Heart left ventricle (tissue), 13 donors: Measurements from ENCODE around the gene AHCYL1.

Experiments
- CTCF ChIP-seq, 12 donors: fragments of 200-600 bp; sonication (generic) in 4 of 12; IDR thresholded peaks; one replicate each; pipeline versions ENCODE4 v1.5.0 to v1.8.0; 2018 to 2022; ENCODE audit warnings: antibody characterized with exemption in 12 of 12, mild to moderate bottlenecking in 5 of 12
- POLR2A ChIP-seq, 2 donors: fragments of 450-650 bp; IDR thresholded peaks; one replicate each; pipeline ENCODE4 v1.6.1; 2017; ENCODE audit warnings: antibody characterized with exemption in 2 of 2, mild to moderate bottlenecking in 2 of 2, moderate library complexity in 2 of 2
- donor health status: ischemic (EF 13 %, LVEDD 7.1; RV severe dilation, severe dysfunction).
- donor health status: DM: no; HTN: yes; CAD: no.
- donor health status: DM: no; HTN: no; CAD: no.
- donor health status: ischemic (EF 25% LVEDD 6.9; RV normal size, moderate dysfunction).
- donor health status: ischemic (EF 25% LVEDD 5.7; RV mildly dilated, moderate dysfunction).
- donor health status: ischemic (EF 35%, LVEDD 5.7; RV mildly dilated, moderate dysfunction).
- donor health status: nonischemic (EF 11% LVEDD 7.7; RV severe dilation, severe dysfunction).
- donor health status: DM: yes; HTN: yes; CAD: no.
- donor health status: PGD.
- donor health status: ischemic (EF 29% LVEDD 5.4; RV normal size, mild dysfunction).
- donor health status: nonischemic (EF 23%, LVEDD 6.1; RV moderate dilation, normal function).

- TF ChIP-seq CTCF (IDR thresholded peaks at IDR 0.05) (no peak), POLR2A (IDR thresholded peaks at IDR 0.05) (no peak)
Observed at GRCh38 chr1:109947582-109948284, 36.8 kb upstream of the AHCYL1 start.
